ENCODE results near the gene ZFAND6. TPM values are rescaled to one million over a fixed set of nuclear protein-coding genes. Genes with fewer than 3 reads are reported as not detected.
"Not testable (repeated sequence)": the region's sequence is repeated elsewhere in the genome, so short reads cannot be mapped to it uniquely, and the experiment has no call there.

ZFAND6 gene
- total RNA-seq, 1 donor from 2014 or later = 77.3 TPM

DNA sequence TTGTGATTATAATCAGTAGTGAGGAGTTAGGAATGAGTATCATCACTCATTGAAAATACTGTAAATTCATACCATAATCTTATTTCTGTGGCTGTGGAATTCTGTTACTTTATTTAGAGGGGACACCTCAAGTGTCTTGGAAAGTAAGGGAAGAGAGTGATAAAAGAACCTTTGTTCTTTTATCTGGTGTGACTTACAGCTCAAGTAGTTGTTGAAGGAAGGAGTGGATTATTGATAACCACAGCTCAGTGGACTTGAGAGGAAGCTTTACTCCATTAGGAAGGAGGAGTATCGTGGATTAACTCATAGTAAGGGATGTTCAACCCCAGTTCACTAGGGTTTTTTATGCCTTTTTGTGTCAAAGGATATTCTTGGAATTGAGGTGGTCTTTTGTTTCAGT lies 61.2 kb downstream of the ZFAND6 start:
- no peak for DNase-seq (ENCODE audit: low spot score)
- H3K9me3 Mint-ChIP-seq (ENCODE audit: unreplicated experiment) = no peaks in the 10 kb centered on the region
- H3K4me3 Mint-ChIP-seq (ENCODE audit: unreplicated experiment) = no peak overlapping the region
- no peaks in the 10 kb centered on the region for H3K27me3 Mint-ChIP-seq (ENCODE audit: unreplicated experiment)
- H3K27ac Mint-ChIP-seq (ENCODE audit: unreplicated experiment) = no peak overlapping the region
- no peaks in the 10 kb centered on the region for H3K4me1 Mint-ChIP-seq (ENCODE audit: unreplicated experiment)
- H3K36me3 Mint-ChIP-seq (ENCODE audit: low read depth, unreplicated experiment) = peaks cover 6% of the 10 kb centered on the region
- TF ChIP-seq, protein P1, sequence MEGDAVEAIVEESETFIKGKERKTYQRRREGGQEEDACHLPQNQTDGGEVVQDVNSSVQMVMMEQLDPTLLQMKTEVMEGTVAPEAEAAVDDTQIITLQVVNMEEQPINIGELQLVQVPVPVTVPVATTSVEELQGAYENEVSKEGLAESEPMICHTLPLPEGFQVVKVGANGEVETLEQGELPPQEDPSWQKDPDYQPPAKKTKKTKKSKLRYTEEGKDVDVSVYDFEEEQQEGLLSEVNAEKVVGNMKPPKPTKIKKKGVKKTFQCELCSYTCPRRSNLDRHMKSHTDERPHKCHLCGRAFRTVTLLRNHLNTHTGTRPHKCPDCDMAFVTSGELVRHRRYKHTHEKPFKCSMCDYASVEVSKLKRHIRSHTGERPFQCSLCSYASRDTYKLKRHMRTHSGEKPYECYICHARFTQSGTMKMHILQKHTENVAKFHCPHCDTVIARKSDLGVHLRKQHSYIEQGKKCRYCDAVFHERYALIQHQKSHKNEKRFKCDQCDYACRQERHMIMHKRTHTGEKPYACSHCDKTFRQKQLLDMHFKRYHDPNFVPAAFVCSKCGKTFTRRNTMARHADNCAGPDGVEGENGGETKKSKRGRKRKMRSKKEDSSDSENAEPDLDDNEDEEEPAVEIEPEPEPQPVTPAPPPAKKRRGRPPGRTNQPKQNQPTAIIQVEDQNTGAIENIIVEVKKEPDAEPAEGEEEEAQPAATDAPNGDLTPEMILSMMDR (IDR thresholded peaks at IDR 0.05; ENCODE audit: unreplicated experiment) = no peak

DNA sequence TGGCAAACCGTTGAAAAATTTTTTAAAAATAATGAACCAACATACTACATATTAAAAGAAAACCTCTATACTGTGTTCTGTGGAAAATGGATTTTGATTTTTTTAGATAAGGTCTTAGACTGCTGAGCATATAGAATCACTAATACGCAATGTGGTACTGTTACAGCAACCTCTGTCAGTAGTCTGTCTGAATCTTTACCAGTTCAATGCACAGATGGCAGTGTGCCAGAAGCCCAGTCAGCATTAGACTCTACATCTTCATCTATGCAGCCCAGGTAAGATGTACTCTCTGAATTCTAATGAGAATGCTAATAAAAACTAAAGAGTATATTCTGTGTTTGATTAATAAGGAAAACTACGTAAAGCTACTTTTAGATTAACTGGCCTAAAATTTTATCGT lies 62.1 kb downstream of the ZFAND6 start:
- Mint-ChIP-seq H3K27me3 (ENCODE audit: unreplicated experiment) (no peaks in the 10 kb centered on the region), H3K4me3 (ENCODE audit: unreplicated experiment) (no peak overlapping the region), H3K36me3 (ENCODE audit: low read depth, unreplicated experiment) (peaks cover 6% of the 10 kb centered on the region), H3K27ac (ENCODE audit: unreplicated experiment) (no peak overlapping the region), H3K9me3 (ENCODE audit: unreplicated experiment) (no peaks in the 10 kb centered on the region), H3K4me1 (ENCODE audit: unreplicated experiment) (no peaks in the 10 kb centered on the region)
- DNase-seq (ENCODE audit: low spot score) = no peak
- TF ChIP-seq, protein P1 (IDR thresholded peaks at IDR 0.05; ENCODE audit: unreplicated experiment) = no peak

DNA sequence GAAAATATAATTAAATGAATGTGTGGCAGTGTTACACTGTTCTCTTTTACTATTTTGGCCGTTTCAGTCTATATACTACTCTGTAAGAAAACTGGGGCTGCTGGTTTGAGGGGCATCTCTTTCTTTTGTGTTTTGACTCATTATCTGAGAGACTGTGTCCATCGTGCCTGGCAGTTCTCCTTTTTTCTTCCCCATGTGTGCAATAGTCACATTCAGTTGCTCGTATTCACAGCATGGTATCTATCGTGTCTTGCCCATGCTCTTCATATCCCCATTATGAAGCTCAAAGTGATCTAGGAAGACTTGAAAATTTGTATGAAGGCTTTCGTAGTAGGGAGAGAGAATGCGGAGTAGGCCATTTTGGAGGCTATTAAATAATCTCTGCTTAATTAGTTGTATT lies 63.6 kb downstream of the ZFAND6 start:
- Mint-ChIP-seq H3K4me1 (ENCODE audit: unreplicated experiment) (no peaks in the 10 kb centered on the region), H3K9me3 (ENCODE audit: unreplicated experiment) (no peaks in the 10 kb centered on the region), H3K27ac (ENCODE audit: unreplicated experiment) (no peak overlapping the region), H3K4me3 (ENCODE audit: unreplicated experiment) (no peak overlapping the region), H3K27me3 (ENCODE audit: unreplicated experiment) (no peaks in the 10 kb centered on the region), H3K36me3 (ENCODE audit: low read depth, unreplicated experiment) (peaks cover 6% of the 10 kb centered on the region)
- DNase-seq (ENCODE audit: low spot score) = no peak
- TF ChIP-seq, protein P1 (IDR thresholded peaks at IDR 0.05; ENCODE audit: unreplicated experiment) = no peak

DNA sequence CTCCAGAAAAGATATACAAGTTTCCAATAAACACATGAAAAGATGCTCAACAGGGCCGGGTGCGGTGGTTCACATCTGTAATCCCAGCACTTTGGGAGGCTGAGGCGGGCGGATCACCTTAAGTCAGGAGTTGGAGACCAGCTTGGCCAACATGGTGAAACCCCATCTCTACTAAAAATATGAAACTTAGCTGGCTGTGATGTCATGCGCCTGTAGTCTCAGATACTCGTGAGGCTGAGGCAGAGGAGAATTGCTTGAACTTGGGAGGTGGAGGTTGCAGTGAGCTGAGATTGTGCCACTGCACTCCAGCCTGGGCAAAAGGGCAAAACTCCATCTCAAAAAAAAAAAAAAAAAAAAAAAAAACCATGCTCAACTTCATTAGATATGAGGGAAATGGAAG lies 67.8 kb downstream of the ZFAND6 start:
- H3K9me3 Mint-ChIP-seq (ENCODE audit: unreplicated experiment); H3K27me3 Mint-ChIP-seq (ENCODE audit: unreplicated experiment); DNase-seq (ENCODE audit: low spot score); H3K4me3 Mint-ChIP-seq (ENCODE audit: unreplicated experiment); H3K4me1 Mint-ChIP-seq (ENCODE audit: unreplicated experiment); H3K36me3 Mint-ChIP-seq (ENCODE audit: low read depth, unreplicated experiment); H3K27ac Mint-ChIP-seq (ENCODE audit: unreplicated experiment): not testable (repeated sequence)

DNA sequence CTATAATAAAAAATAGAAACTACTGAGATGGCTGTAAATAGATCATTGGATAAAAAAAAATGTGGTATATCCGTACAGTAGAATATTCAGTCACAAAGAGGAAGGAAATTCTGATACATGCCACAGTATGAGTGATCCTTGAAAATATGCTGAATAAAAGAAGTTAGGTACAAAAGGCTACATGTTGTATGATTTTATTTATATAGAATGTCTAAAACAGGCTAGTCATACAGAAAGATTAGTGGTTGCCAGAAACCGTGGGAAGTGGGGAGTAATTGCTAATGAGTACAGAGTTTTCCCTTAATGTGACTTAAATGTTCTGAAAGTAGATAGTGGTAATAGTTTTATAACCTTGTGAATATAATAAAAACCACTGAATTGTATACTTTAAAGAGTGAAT lies 68.4 kb downstream of the ZFAND6 start:
- no peaks in the 10 kb centered on the region for H3K4me1 Mint-ChIP-seq (ENCODE audit: unreplicated experiment)
- no peaks in the 10 kb centered on the region for H3K27me3 Mint-ChIP-seq (ENCODE audit: unreplicated experiment)
- TF ChIP-seq, protein P1 (IDR thresholded peaks at IDR 0.05; ENCODE audit: unreplicated experiment) = no peak
- no peaks in the 10 kb centered on the region for H3K9me3 Mint-ChIP-seq (ENCODE audit: unreplicated experiment)
- no peak overlapping the region for H3K27ac Mint-ChIP-seq (ENCODE audit: unreplicated experiment)
- H3K36me3 Mint-ChIP-seq (ENCODE audit: low read depth, unreplicated experiment) = peaks cover 6% of the 10 kb centered on the region
- DNase-seq (ENCODE audit: low spot score) = no peak
- no peak overlapping the region for H3K4me3 Mint-ChIP-seq (ENCODE audit: unreplicated experiment)

DNA sequence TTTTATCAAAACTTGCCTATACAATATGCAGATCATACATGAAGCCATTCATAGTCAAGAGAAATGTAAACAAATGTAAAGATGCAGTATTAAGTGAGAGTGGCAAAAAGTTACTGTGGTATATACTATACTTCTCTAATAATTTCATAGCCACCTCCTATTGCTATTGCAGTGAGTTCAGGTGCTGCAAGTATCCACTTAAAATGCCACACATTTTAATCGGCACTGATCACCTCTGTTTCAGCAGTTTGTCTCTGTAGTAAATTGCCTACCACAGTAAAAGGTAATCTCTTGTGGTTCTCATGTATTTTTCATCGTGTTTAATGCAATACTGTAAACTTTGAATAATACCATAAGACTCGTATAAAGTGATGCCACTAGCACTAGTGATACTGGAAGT lies 72.9 kb downstream of the ZFAND6 start:
- no peaks in the 10 kb centered on the region for H3K4me1 Mint-ChIP-seq (ENCODE audit: unreplicated experiment)
- TF ChIP-seq, protein P1 (IDR thresholded peaks at IDR 0.05; ENCODE audit: unreplicated experiment) = no peak

More for the DNA sequence above, 72.9 kb downstream of the ZFAND6 start:
- Mint-ChIP-seq H3K36me3 (ENCODE audit: low read depth, unreplicated experiment) (peaks cover 6% of the 10 kb centered on the region), H3K27ac (ENCODE audit: unreplicated experiment) (no peak overlapping the region), H3K9me3 (ENCODE audit: unreplicated experiment) (no peaks in the 10 kb centered on the region), H3K4me3 (ENCODE audit: unreplicated experiment) (no peak overlapping the region), H3K27me3 (ENCODE audit: unreplicated experiment) (no peaks in the 10 kb centered on the region)
- no peak for DNase-seq (ENCODE audit: low spot score)
